ENCODE results near the gene TMEM82. TPM values are rescaled to one million over a fixed set of nuclear protein-coding genes. Genes with fewer than 3 reads are reported as not detected.
A peak's percentile ranks its signal among the peaks of the same experiment; 100 is the strongest.

Gene TMEM82
- polyA plus RNA-seq, 1 experiment = not detected

GRCh38 chr1:15704526-15705183 lies 37.6 kb upstream of the TMEM82 start:
- Histone ChIP-seq H3K9me3 (ENCODE audit: control insufficient read depth, insufficient read depth, low read length) (no peaks in the 10 kb centered on the region), H3K4me3 (ENCODE audit: low read depth, low read length) (no peak overlapping the region), H3K27ac (ENCODE audit: low read depth, low read length) (peak overlapping the region; percentile 52), H3K27me3 (ENCODE audit: control insufficient read depth, insufficient read depth, low read length) (no peaks in the 10 kb centered on the region)
- DNase-seq (ENCODE audit: low read depth, low spot score) = no peak
- ChIA-PET POLR2A (no interaction called here), CTCF (interaction anchor here (0.6 kb wide), 2 partner anchors 303 to 1773 kb away, joined by 3 to 4 read pairs; no protein-coding TSS in a partner anchor)
- TF ChIP-seq CTCF (IDR thresholded peaks at IDR 0.05; ENCODE audit: low read depth, low read length) = no peak

DNA sequence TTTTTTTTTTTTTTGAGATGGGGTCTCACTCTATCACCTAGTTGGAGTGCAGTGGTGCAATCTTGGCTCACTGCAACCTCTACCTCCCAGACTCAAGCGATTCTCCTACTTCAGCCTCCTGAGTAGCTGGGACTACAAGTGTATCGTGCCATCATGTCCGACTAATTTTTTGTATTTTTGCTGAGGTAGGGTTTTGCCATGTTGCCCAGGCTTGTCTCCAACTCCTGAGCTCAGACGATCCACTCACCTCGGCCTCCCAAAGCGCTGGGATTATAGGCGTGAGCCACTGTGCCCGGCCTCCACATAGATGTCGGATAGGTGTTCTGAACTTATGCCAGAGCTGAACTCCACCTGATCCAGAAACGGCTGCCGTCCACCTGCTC lies 37.1 kb upstream of the TMEM82 start:
- CTCF ChIA-PET = interaction anchor here (0.6 kb wide), 1 partner anchor 1772 kb away, joined by 4 read pairs; no protein-coding TSS in a partner anchor
- TF ChIP-seq CTCF (IDR thresholded peaks at IDR 0.05; ENCODE audit: low read depth, low read length) = no peak
- H3K27me3 ChIP-seq (ENCODE audit: control insufficient read depth, insufficient read depth, low read length) = no peaks in the 10 kb centered on the region
- no peaks in the 10 kb centered on the region for H3K9me3 ChIP-seq (ENCODE audit: control insufficient read depth, insufficient read depth, low read length)
- H3K27ac ChIP-seq (ENCODE audit: low read depth, low read length) = no peak overlapping the region
- POLR2A ChIA-PET = no interaction called here
- DNase-seq (ENCODE audit: low read depth, low spot score) = no peak
- no peak overlapping the region for H3K4me3 ChIP-seq (ENCODE audit: low read depth, low read length)

DNA sequence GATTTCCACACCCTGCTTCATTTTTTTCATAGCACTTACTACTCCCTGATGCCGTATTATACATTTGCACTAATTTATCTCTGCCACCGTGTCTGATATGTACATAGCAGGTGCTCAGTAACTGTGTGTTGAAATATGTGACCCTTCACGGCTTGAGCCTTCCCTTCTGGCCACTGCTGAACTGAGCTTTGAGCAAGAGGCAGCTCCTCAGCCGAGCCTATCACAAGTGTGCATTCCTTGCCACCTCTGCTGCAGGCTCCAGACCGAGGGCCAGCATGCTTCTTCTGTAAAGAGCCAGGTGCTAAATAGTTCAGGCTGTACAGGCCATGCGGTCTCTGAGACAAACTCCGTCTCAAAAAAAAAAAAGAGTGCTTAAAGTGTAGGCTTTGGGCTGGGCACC lies 35.5 kb upstream of the TMEM82 start:
- CTCF ChIA-PET = interaction anchor here (0.6 kb wide), 1 partner anchor 341 kb away, joined by 4 read pairs; no protein-coding TSS in a partner anchor
- no peak for DNase-seq (ENCODE audit: low read depth, low spot score)
- no peak for TF ChIP-seq CTCF (IDR thresholded peaks at IDR 0.05; ENCODE audit: low read depth, low read length)
- POLR2A ChIA-PET = interaction anchor here (0.6 kb wide), 1 partner anchor 118 kb away, joined by 3 read pairs; no protein-coding TSS in a partner anchor
- no peak overlapping the region for H3K27ac ChIP-seq (ENCODE audit: low read depth, low read length)
- no peak overlapping the region for H3K4me3 ChIP-seq (ENCODE audit: low read depth, low read length)
- no peaks in the 10 kb centered on the region for H3K27me3 ChIP-seq (ENCODE audit: control insufficient read depth, insufficient read depth, low read length)
- no peaks in the 10 kb centered on the region for H3K9me3 ChIP-seq (ENCODE audit: control insufficient read depth, insufficient read depth, low read length)

GRCh38 chr1:15707239-15707925 lies 34.9 kb upstream of the TMEM82 start:
- H3K4me3 ChIP-seq (ENCODE audit: low read depth, low read length) = no peak overlapping the region
- H3K27me3 ChIP-seq (ENCODE audit: control insufficient read depth, insufficient read depth, low read length) = no peaks in the 10 kb centered on the region
- no peaks in the 10 kb centered on the region for H3K9me3 ChIP-seq (ENCODE audit: control insufficient read depth, insufficient read depth, low read length)
- ChIA-PET POLR2A (interaction anchor here (0.6 kb wide), 1 partner anchor 119 kb away, joined by 3 read pairs; no protein-coding TSS in a partner anchor), CTCF (no interaction called here)
- TF ChIP-seq CTCF (IDR thresholded peaks at IDR 0.05; ENCODE audit: low read depth, low read length) = no peak
- DNase-seq (ENCODE audit: low read depth, low spot score) = no peak
- no peak overlapping the region for H3K27ac ChIP-seq (ENCODE audit: low read depth, low read length)

All from AG04450 (cell line).